H1 (cell line): ENCODE data around the gene VASP. TPM values are rescaled to one million over a fixed set of nuclear protein-coding genes. Genes with fewer than 3 reads are reported as not detected.

Experiments used
- CTCF ChIA-PET: fragments of 300-600 bp; sonication (Branson Sonifier 250); formaldehyde crosslinking; loops from one replicate; lab custom pipeline; 2021; ENCODE audit not compliant: partially characterized antibody; lab: Charles Lee
- POLR2A ChIA-PET: fragments of 300-600 bp; sonication (Branson Sonifier 250); formaldehyde crosslinking; loops from one replicate; lab custom pipeline; 2021; ENCODE audit warnings: inconsistent platforms; ENCODE audit not compliant: partially characterized antibody; lab: Charles Lee
- DNase-seq, 2 experiments: peaks; one replicate each; pipeline versions ENCODE4 v3.0.0 to v3.0.0-alpha.2; 2010 to 2022; ENCODE audit warnings: low spot score in 2 of 2, low read depth in 1 of 2, mixed read lengths in 1 of 2
- FAIRE-seq: peaks from 2 replicates; lab custom pipeline; 2011; peaks lifted over from hg19 to GRCh38; lab: Jason Lieb, UNC
- H2AFZ ChIP-seq: 2 replicates; pipeline ENCODE4 v1.8.1; 2012; ENCODE audit warnings: low read length, inconsistent platforms
- H2AK5ac ChIP-seq: 2 replicates; pipeline ENCODE4 v1.6.1; 2013; ENCODE audit warnings: low read depth, low read length
- H2BK120ac ChIP-seq: replicated peaks from 2 replicates; pipeline ENCODE3; 2013; ENCODE audit warnings: low read depth, low read length, inconsistent platforms
- H2BK12ac ChIP-seq: 2 replicates; pipeline ENCODE4 v1.6.1; 2013; ENCODE audit warnings: low read depth, low read length
- H2BK15ac ChIP-seq: 2 replicates; pipeline ENCODE4 v1.6.1; 2013; ENCODE audit warnings: low read length
- H2BK20ac ChIP-seq: 2 replicates; pipeline ENCODE4 v1.6.1; 2013; ENCODE audit warnings: low read length
- H2BK5ac ChIP-seq: 2 replicates; pipeline ENCODE4 v1.6.1; 2013; ENCODE audit warnings: low read depth, low read length
- H3K14ac ChIP-seq: 2 replicates; pipeline ENCODE4 v1.6.1; 2013; ENCODE audit warnings: inconsistent platforms; ENCODE audit not compliant: insufficient read length
- H3K18ac ChIP-seq: 2 replicates; pipeline ENCODE4 v1.6.1; 2013; ENCODE audit warnings: low read length; ENCODE audit errors: extremely low read depth
- H3K23ac ChIP-seq: 2 replicates; pipeline ENCODE4 v1.6.1; 2013; ENCODE audit warnings: inconsistent platforms; ENCODE audit not compliant: insufficient read length
- H3K23me2 ChIP-seq: 2 replicates; pipeline ENCODE4 v1.6.1; 2013; ENCODE audit warnings: low read depth, low read length
- H3K27ac ChIP-seq: 2 replicates; pipeline ENCODE4 v1.6.1; 2011; ENCODE audit warnings: low read depth, low read length, inconsistent platforms
- H3K27me3 ChIP-seq, 4 experiments: replicated peaks in 1 of 4; 1 replicate in 1 of 4; 2 replicates in 3 of 4; pipeline versions ENCODE4 v1.6.1 to v1.8.1; 2011 to 2013; ENCODE audit warnings: low read length in 3 of 4, mild to moderate bottlenecking in 3 of 4, inconsistent platforms in 2 of 4, mixed read lengths in 2 of 4, moderate library complexity in 1 of 4; ENCODE audit not compliant: control insufficient read depth in 3 of 4, insufficient read depth in 3 of 4; ENCODE audit errors: extremely low read depth in 1 of 4
- H3K36me3 ChIP-seq, 4 experiments: 2 replicates each; pipeline versions ENCODE4 v1.6.1 to v1.8.1; 2011 to 2013; ENCODE audit warnings: mild to moderate bottlenecking in 4 of 4, low read length in 3 of 4, moderate library complexity in 2 of 4, control low read depth in 1 of 4, inconsistent platforms in 1 of 4; ENCODE audit not compliant: insufficient read depth in 4 of 4, control insufficient read depth in 2 of 4
- H3K4ac ChIP-seq: replicated peaks from 2 replicates; pipeline ENCODE3; 2013; ENCODE audit warnings: low read length, low read depth, mixed read lengths, inconsistent platforms; ENCODE audit not compliant: insufficient read length
- H3K4me1 ChIP-seq, 4 experiments: replicated peaks in 1 of 4; 1 replicate in 1 of 4; 2 replicates in 3 of 4; pipeline versions ENCODE4 v1.6.1 to v1.8.1; 2011 to 2013; ENCODE audit warnings: low read length in 3 of 4, inconsistent platforms in 2 of 4, mixed read lengths in 1 of 4; ENCODE audit not compliant: insufficient read depth in 4 of 4, control insufficient read depth in 3 of 4
- H3K4me2 ChIP-seq, 2 experiments: 2 replicates each; pipeline versions ENCODE4 v1.6.1 to v1.8.1; 2011 to 2013; ENCODE audit warnings: low read depth in 2 of 2, low read length in 2 of 2, control low read depth in 1 of 2, inconsistent platforms in 1 of 2, mild to moderate bottlenecking in 1 of 2; ENCODE audit not compliant: insufficient read depth in 1 of 2
- H3K4me3 ChIP-seq, 4 experiments: fragments of 200-600, 300-600 bp in 1 of 4; sonication (generic), shearing (Covaris generic), sonication (Bioruptor Twin) in 1 of 4; 2 replicates each; pipeline versions ENCODE4 v1.5.1 to v1.8.1; 2011 to 2016; ENCODE audit warnings: low read length in 4 of 4, low read depth in 3 of 4, control low read depth in 2 of 4, inconsistent platforms in 2 of 4, mild to moderate bottlenecking in 2 of 4, mixed read lengths in 1 of 4, moderate library complexity in 1 of 4; ENCODE audit not compliant: insufficient read depth in 2 of 4; ENCODE audit errors: extremely low read depth in 1 of 4
- H3K56ac ChIP-seq: replicated peaks from 2 replicates; pipeline ENCODE3; 2013; ENCODE audit warnings: low read depth, mild to moderate bottlenecking, mixed read lengths, low read length, inconsistent platforms; ENCODE audit not compliant: insufficient read length
- H3K79me1 ChIP-seq: 2 replicates; pipeline ENCODE4 v1.6.1; 2013; ENCODE audit warnings: low read depth, low read length, control low read depth
- H3K79me2 ChIP-seq, 2 experiments: 2 replicates each; pipeline versions ENCODE4 v1.6.1 to v1.8.1; 2012 to 2013; ENCODE audit warnings: low read length in 2 of 2, mild to moderate bottlenecking in 2 of 2, inconsistent platforms in 1 of 2; ENCODE audit not compliant: insufficient read depth in 2 of 2, control insufficient read depth in 1 of 2
- H3K9ac ChIP-seq, 4 experiments: replicated peaks in 1 of 4; 1 replicate in 1 of 4; 2 replicates in 3 of 4; pipeline versions ENCODE4 v1.6.1 to v1.8.1; 2011 to 2013; ENCODE audit warnings: low read depth in 3 of 4, low read length in 3 of 4, control low read depth in 2 of 4, mild to moderate bottlenecking in 2 of 4, moderate library complexity in 2 of 4, inconsistent platforms in 1 of 4; ENCODE audit errors: extremely low read depth in 1 of 4
- H3K9me3 ChIP-seq, 2 experiments: 2 replicates each; pipeline versions ENCODE4 v1.6.1 to v1.8.1; 2012 to 2013; ENCODE audit warnings: mild to moderate bottlenecking in 2 of 2, moderate library complexity in 2 of 2, control low read depth in 1 of 2, inconsistent platforms in 1 of 2, low read depth in 1 of 2, low read length in 1 of 2, mixed read lengths in 1 of 2; ENCODE audit not compliant: insufficient read depth in 2 of 2
- H4K20me1 ChIP-seq, 2 experiments: replicated peaks in 1 of 2; 2 replicates each; pipeline versions ENCODE3 to v1.8.1; 2011 to 2013; ENCODE audit warnings: inconsistent platforms in 2 of 2, low read length in 2 of 2, mild to moderate bottlenecking in 1 of 2; ENCODE audit not compliant: insufficient read depth in 2 of 2, control insufficient read depth in 1 of 2
- H4K5ac ChIP-seq: 2 replicates; pipeline ENCODE4 v1.6.1; 2013; ENCODE audit warnings: low read length, low read depth, mixed read lengths, inconsistent platforms; ENCODE audit not compliant: insufficient read length
- H4K8ac ChIP-seq: 2 replicates; pipeline ENCODE4 v1.8.0; 2013; ENCODE audit warnings: mild to moderate bottlenecking, moderate library complexity, low read length, inconsistent platforms; ENCODE audit not compliant: insufficient read depth; ENCODE audit errors: extremely low read depth
- H4K91ac ChIP-seq: replicated peaks from 2 replicates; pipeline ENCODE3; 2013; ENCODE audit warnings: low read length, mixed read lengths, inconsistent platforms; ENCODE audit not compliant: insufficient read length
- CBX5 ChIP-seq: fragments of 300-800, 300-1000 bp; sonication (generic); IDR thresholded peaks from 2 replicates; pipeline ENCODE4 v1.7.1; 2016; ENCODE audit warnings: antibody characterized with exemption, low read length, low read depth
- HDAC2 ChIP-seq, 2 experiments: fragments of 300-600 bp in 1 of 2; sonication (generic) in 1 of 2; IDR thresholded peaks; 2 replicates each; pipeline ENCODE4 v1.6.1; 2011 to 2012; ENCODE audit warnings: low read depth in 2 of 2, low read length in 2 of 2, mild to moderate bottlenecking in 2 of 2, moderate library complexity in 2 of 2, borderline replicate concordance in 1 of 2, inconsistent platforms in 1 of 2
- KDM1A ChIP-seq: fragments of 200-600, 300-600 bp; sonication (generic); IDR thresholded peaks from 2 replicates; pipeline ENCODE4 v1.7.1; 2016; ENCODE audit warnings: mild to moderate bottlenecking, low read length, borderline replicate concordance
- KDM5A ChIP-seq: fragments of 200-600 bp; IDR thresholded peaks from 2 replicates; pipeline ENCODE4 v1.7.1; 2012; ENCODE audit warnings: mild to moderate bottlenecking, low read length, inconsistent platforms, mixed read lengths
- RFX5 ChIP-seq: IDR thresholded peaks from 2 replicates; pipeline ENCODE4 v1.6.1; 2011; ENCODE audit warnings: low read depth, low read length, improper control_type of control experiment, borderline replicate concordance
- SP1 ChIP-seq: IDR thresholded peaks from 2 replicates; pipeline ENCODE4 v1.6.1; 2011; ENCODE audit warnings: low read depth, low read length
- SP2 ChIP-seq: IDR thresholded peaks from 2 replicates; pipeline ENCODE4 v1.6.1; 2012; ENCODE audit warnings: mild to moderate bottlenecking, low read length, inconsistent platforms
- TAF7 ChIP-seq: optimal IDR thresholded peaks from 2 replicates; pipeline ENCODE3; 2011; ENCODE audit warnings: low read depth, mild to moderate bottlenecking, inconsistent platforms, low read length, moderate library complexity, borderline replicate concordance
- WGBS, 2 experiments: shearing (Covaris generic) in 1 of 2; methylation state at CpG; one replicate each; pipeline versions ENCODE4 v1.1.6 to v1.1.7; 2013 to 2015; ENCODE audit warnings: low lambda C conversion rate in 2 of 2, mixed read lengths in 2 of 2, inconsistent platforms in 1 of 2, low coverage in 1 of 2, missing lambda C conversion rate in 1 of 2; ENCODE audit not compliant: insufficient replicate concordance in 2 of 2, insufficient coverage in 1 of 2, insufficient read length in 1 of 2; ENCODE audit errors: extremely low coverage in 1 of 2, missing lambda C conversion rate in 1 of 2; 5-methylcytosine and 5-hydroxymethylcytosine counted together
- polyA plus RNA-seq, 7 experiments: library from polyadenylated mRNA; depleted of rRNA in 3 of 7; stranded (reverse) in 5 of 7; unstranded in 2 of 7; fragments of >200 nt in 5 of 7; fragments of 200-250 nt in 2 of 7; gene quantifications; 1 replicate in 5 of 7; 2 replicates in 1 of 7; 4 replicates in 1 of 7; pipeline versions ENCODE4 v1.2.1 to v1.2.3, GENCODE V29; 2011 to 2013; ENCODE audit warnings: missing spikeins in 2 of 7, mixed read lengths in 2 of 7
- total RNA-seq: library from RNA; stranded (reverse); fragmentation: NEBNext Ultra II Directional; extraction: Animal tissue kit (Norgen Biotek cat#: 25700); gene quantifications from 2 replicates; pipeline ENCODE4 v1.2.1, GENCODE V29; 2021

VASP gene
- total and polyA plus RNA-seq, 2 of the 8 experiments (the other 6 are each of a cell fraction or from before 2014, with no cell fraction given): 89.7 to 135 TPM

GRCh38 chr19:45511074-45511473 is 3.8 kb downstream of the VASP start:
- H2AFZ ChIP-seq: no peak overlapping the region
- peak; percentile 93 for TF ChIP-seq KDM1A
- no peak for TF ChIP-seq TAF7
- no peak for TF ChIP-seq CBX5
- TF ChIP-seq RFX5: no peak
- no peak for TF ChIP-seq SP1
- peak in 1 of 2 experiments; percentile 87; a peak in 2 of 4 replicates for TF ChIP-seq HDAC2 (IDR thresholded peaks at IDR 0.05; ENCODE audit: borderline replicate concordance in 1 of 2, low read depth in 2 of 2, low read length in 2 of 2)
- no peak for TF ChIP-seq SP2
- TF ChIP-seq KDM5A: no peak
- no peak overlapping the region for H4K91ac ChIP-seq
- no peak overlapping the region for H2BK12ac ChIP-seq
- H3K27ac ChIP-seq: no peak overlapping the region
- no peak overlapping the region for H4K8ac ChIP-seq
- peaks cover 7% of the 10 kb centered on the region; the same call in 1 of the 2 replicates for H3K23me2 ChIP-seq
- H3K9me3 ChIP-seq: no peaks in the 10 kb centered on the region
- no peak overlapping the region for H2BK120ac ChIP-seq
- no peak overlapping the region for H2BK5ac ChIP-seq
- ChIA-PET CTCF (interaction anchor here (0.8 to 2.4 kb wide), 4 partner anchors 13 to 47 kb away, joined by 3 to 15 read pairs (median 4); no protein-coding TSS in a partner anchor), POLR2A (interaction anchor here (0.6 to 1.1 kb wide), 3 partner anchors 30 to 202 kb away, joined by 3 to 4 read pairs (median 3); no protein-coding TSS in a partner anchor)
- no peak overlapping the region for H3K14ac ChIP-seq
- no peak overlapping the region for H3K9ac ChIP-seq
- peaks cover 2 to 8% (median 6%) of the 10 kb centered on the region in 4 experiments; a peak in 6 of 7 replicates for H3K4me1 ChIP-seq
- H4K5ac ChIP-seq: no peak overlapping the region
- peaks cover 31 to 80% of the 10 kb centered on the region in 2 experiments for H3K79me2 ChIP-seq
- no peak overlapping the region for H3K56ac ChIP-seq
- no peak overlapping the region for H2AK5ac ChIP-seq
- H3K4ac ChIP-seq: no peak overlapping the region
- H3K23ac ChIP-seq: no peak overlapping the region
- no peaks in the 10 kb centered on the region for H3K27me3 ChIP-seq
- peaks cover 13 to 29% of the 10 kb centered on the region in 2 experiments for H4K20me1 ChIP-seq
- no peak overlapping the region for H3K18ac ChIP-seq
- H3K36me3 ChIP-seq: no peaks in the 10 kb centered on the region; a peak in 1 of 8 replicates
- H3K4me2 ChIP-seq: no peak overlapping the region
- no peak for DNase-seq
- no peak overlapping the region for H2BK20ac ChIP-seq
- H2BK15ac ChIP-seq: no peak overlapping the region
- no peak overlapping the region for H3K4me3 ChIP-seq
- H3K79me1 ChIP-seq: peaks cover 30% of the 10 kb centered on the region
- WGBS, 2 experiments: 92% methylated on average over 5 of the region's 5 CpGs; no CpG with 5 or more reads in 1 of the 2 experiments
- no peak for FAIRE-seq
